HG02870 (cell line): Measurements from ENCODE around the gene LAMB3.

ENCODE experiments used
- ATAC-seq: cut with Tn5 transposase; IDR thresholded peaks from one replicate; pipeline ENCODE4 v1.9.1; 2021; ENCODE audit warnings: mild to moderate bottlenecking, moderate library complexity; ENCODE audit not compliant: unreplicated experiment

Gene LAMB3

DNA sequence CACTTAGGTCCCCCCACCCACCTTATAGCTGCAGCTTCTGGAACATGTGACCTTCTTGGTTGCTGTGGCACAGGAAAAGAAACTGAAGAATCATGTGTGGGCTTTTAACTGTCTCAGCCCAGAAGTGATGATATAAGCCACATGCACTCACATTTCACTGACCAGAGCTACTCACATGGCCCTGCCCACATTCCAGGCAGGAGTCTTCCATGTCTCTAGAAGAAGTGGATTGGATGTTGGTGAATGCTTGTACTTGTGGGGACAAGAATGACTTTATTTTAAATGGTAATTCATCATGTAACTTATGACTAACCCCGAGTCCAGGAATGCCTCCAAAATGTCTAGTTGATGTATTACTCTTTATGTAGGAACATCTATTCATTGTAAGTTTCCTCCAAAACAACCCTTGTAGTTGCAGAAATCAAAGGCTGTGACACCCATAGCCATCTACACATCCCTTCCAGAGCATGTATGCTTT lies 84.5 kb downstream of the LAMB3 start:
- ATAC-seq, result no peak

GRCh38 chr1:209565759-209566678 lies 86.2 kb downstream of the LAMB3 start:
- peak; percentile 95 for ATAC-seq
